ENCODE data around the gene ARFRP1. TPM values are rescaled to one million over a fixed set of nuclear protein-coding genes. Genes with fewer than 3 reads are reported as not detected.

ARFRP1 gene
- total and polyA plus RNA-seq, 2 of the 13 experiments (the other 11 are each of a cell fraction or from before 2014, with no cell fraction given) = 32.0 to 51.1 TPM

DNA sequence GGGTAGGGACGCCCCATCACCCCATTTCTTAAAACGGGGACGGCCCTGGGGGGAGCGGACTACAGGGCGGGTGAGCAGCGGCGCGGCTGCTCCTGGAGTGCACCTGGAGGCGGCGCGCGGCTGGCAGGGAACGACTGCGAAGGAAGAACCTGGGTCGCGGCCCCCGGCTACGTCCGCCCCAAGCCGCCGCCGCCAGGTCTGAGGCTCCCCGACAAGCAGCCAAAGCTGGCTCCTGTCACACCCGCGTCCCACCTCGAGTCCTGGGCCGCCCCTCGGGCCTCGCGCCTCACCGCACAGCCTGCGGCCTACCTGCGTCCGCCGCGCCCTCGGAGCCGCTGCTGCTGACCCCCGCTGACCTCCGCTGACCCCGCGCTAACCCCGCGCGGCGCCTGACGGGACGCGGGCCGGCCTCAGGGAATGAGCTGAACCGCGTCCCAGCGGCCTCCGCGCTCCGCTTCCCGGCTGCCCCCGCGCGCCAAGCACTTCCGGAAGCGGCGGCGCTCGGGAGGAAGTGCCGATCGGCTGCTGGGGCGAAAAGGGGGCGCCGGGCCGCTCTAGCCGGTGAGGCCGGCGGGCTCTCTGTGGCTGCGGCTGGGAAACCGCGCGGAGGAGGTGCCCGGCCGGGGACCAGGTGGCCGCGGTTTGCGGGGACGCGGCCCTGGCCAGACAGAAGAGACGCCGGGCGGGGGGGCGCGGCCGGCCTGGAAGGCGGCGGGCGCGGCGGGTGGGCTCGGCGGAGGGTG is at the start of gene ARFRP1, which contains the start of gene ZGPAT (continued):
- peak; percentile 94 for TF ChIP-seq SKI (IDR thresholded peaks at IDR 0.05; ENCODE audit: partially characterized antibody)
- TF ChIP-seq FOXP4 (CRISPR knock-in tag; IDR thresholded peaks at IDR 0.05) = peak; percentile 39; the same call in 1 of the 2 replicates
- TF ChIP-seq, protein P1, sequence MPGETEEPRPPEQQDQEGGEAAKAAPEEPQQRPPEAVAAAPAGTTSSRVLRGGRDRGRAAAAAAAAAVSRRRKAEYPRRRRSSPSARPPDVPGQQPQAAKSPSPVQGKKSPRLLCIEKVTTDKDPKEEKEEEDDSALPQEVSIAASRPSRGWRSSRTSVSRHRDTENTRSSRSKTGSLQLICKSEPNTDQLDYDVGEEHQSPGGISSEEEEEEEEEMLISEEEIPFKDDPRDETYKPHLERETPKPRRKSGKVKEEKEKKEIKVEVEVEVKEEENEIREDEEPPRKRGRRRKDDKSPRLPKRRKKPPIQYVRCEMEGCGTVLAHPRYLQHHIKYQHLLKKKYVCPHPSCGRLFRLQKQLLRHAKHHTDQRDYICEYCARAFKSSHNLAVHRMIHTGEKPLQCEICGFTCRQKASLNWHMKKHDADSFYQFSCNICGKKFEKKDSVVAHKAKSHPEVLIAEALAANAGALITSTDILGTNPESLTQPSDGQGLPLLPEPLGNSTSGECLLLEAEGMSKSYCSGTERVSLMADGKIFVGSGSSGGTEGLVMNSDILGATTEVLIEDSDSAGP (CRISPR knock-in tag; IDR thresholded peaks at IDR 0.05; ENCODE audit: borderline replicate concordance) = peak; percentile 81
- peak; percentile 99 for TF ChIP-seq HINFP (CRISPR knock-in tag; IDR thresholded peaks at IDR 0.05; ENCODE audit: low read depth)
- no peak for TF ChIP-seq NAIF1 (CRISPR knock-in tag; IDR thresholded peaks at IDR 0.05; ENCODE audit: borderline replicate concordance)
- TF ChIP-seq NFE2 (CRISPR knock-in tag; IDR thresholded peaks at IDR 0.05) = no peak
- TF ChIP-seq DNMT1 (CRISPR knock-in tag; IDR thresholded peaks at IDR 0.05) = peak; percentile 89; the same call in 1 of the 2 replicates
- TF ChIP-seq CAMTA2 (CRISPR knock-in tag; IDR thresholded peaks at IDR 0.05; ENCODE audit: borderline replicate concordance) = 0 out of 2 replicates have a peak, but pooled peaks have one; percentile 17
- peak; percentile 72; the same call in 1 of the 2 replicates for TF ChIP-seq ZNF841 (CRISPR knock-in tag; IDR thresholded peaks at IDR 0.05; ENCODE audit: borderline replicate concordance)
- TF ChIP-seq ZNF331 (CRISPR knock-in tag; IDR thresholded peaks at IDR 0.05) = peak; percentile 96
- peak; percentile 39; the same call in 1 of the 2 replicates for TF ChIP-seq ONECUT2 (CRISPR knock-in tag; IDR thresholded peaks at IDR 0.05)
- peak; percentile 98 for TF ChIP-seq ZIK1 (CRISPR knock-in tag; IDR thresholded peaks at IDR 0.05; ENCODE audit: borderline replicate concordance, low read depth)
- TF ChIP-seq ZNF383 (CRISPR knock-in tag; IDR thresholded peaks at IDR 0.05; ENCODE audit: borderline replicate concordance) = no peak
- peak; percentile 24; the same call in 1 of the 2 replicates for TF ChIP-seq ISX (CRISPR knock-in tag; conservative IDR thresholded peaks at IDR 0.05)
- TF ChIP-seq ZNF160 (CRISPR knock-in tag; IDR thresholded peaks at IDR 0.05) = peak; percentile 94
- no peak for TF ChIP-seq PBX2 (CRISPR knock-in tag; IDR thresholded peaks at IDR 0.05)
- TF ChIP-seq, protein P2, sequence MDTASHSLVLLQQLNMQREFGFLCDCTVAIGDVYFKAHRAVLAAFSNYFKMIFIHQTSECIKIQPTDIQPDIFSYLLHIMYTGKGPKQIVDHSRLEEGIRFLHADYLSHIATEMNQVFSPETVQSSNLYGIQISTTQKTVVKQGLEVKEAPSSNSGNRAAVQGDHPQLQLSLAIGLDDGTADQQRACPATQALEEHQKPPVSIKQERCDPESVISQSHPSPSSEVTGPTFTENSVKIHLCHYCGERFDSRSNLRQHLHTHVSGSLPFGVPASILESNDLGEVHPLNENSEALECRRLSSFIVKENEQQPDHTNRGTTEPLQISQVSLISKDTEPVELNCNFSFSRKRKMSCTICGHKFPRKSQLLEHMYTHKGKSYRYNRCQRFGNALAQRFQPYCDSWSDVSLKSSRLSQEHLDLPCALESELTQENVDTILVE (CRISPR knock-in tag; IDR thresholded peaks at IDR 0.05) = peak; percentile 99; the same call in 1 of the 2 replicates
- TF ChIP-seq POLR2AphosphoS2 (IDR thresholded peaks at IDR 0.05; ENCODE audit: low read depth, low read length) = no peak
- TF ChIP-seq ZFY (CRISPR knock-in tag; IDR thresholded peaks at IDR 0.05) = peak; percentile 100
- peak; percentile 97; the same call in 1 of the 2 replicates for TF ChIP-seq ZNF33B (CRISPR knock-in tag; IDR thresholded peaks at IDR 0.05)
- TF ChIP-seq CC2D1A (CRISPR knock-in tag; IDR thresholded peaks at IDR 0.05) = no peak
- peak; percentile 94 for TF ChIP-seq ZNF564 (CRISPR knock-in tag; IDR thresholded peaks at IDR 0.05)
- TF ChIP-seq ZNF616 (CRISPR knock-in tag; IDR thresholded peaks at IDR 0.05; ENCODE audit: low read depth) = peak; percentile 97
